ENCODE results near the gene ZACN.

- TF ChIP-seq CTCF (IDR thresholded peaks at IDR 0.05; ENCODE audit: low read length) (no peak), EZH2 (optimal IDR thresholded peaks at IDR 0.05; ENCODE audit: low read depth, low read length) (no peak), EZH2phosphoT487 (IDR thresholded peaks at IDR 0.05; ENCODE audit: low read length) (no peak)
Measured at GRCh38 chr17:76095943-76096342, 17.0 kb downstream of the ZACN start.

All from MM.1S (cell line).